ENCODE measurements around the gene ARHGAP9. TPM values are rescaled to one million over a fixed set of nuclear protein-coding genes. Genes with fewer than 3 reads are reported as not detected.
"Not testable (repeated sequence)": the region's sequence is repeated elsewhere in the genome, so short reads cannot be mapped to it uniquely, and the experiment has no call there.

The ARHGAP9 gene
- total RNA-seq, 1 experiment from 2014 or later = 0.92 TPM

DNA sequence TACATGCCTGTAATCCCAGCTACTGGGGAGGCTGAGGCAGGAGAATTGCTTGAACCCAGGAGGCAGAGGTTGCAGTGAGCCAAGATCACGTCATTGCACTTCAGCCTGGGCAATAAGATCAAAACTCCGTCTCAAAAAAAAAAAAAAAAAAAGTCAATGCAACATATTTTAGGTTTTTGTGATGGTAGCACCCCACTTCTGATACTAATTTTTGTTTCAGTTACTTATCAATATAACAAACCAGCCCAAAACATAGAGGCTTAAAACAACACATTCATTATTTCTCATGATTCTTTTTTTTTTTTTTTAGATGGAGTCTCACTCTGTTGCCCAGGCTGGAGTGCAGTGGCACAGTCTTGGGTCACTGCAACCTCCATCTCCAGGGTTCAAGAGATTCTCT lies 38.3 kb downstream of the ARHGAP9 start:
- ATAC-seq; intact Hi-C loops (cut with micrococcal nuclease; ENCODE audit: unreplicated experiment); BruUV-seq (replicated peaks); H3K27ac ChIP-seq (ENCODE audit: low read length); H3K4me3 ChIP-seq (ENCODE audit: low read depth in 2 of 2, low read length in 2 of 2); in situ Hi-C loops (cut with HindIII; ENCODE audit: low pct_unique_long_range_greater_than_20kb, low sequenced_read_pairs); H3K4me1 ChIP-seq (ENCODE audit: control insufficient read depth, insufficient read depth, low read length); DNase-seq (ENCODE audit: low read depth, low spot score); H3K36me3 ChIP-seq (ENCODE audit: control insufficient read depth, insufficient read depth, low read length); POLR2A ChIA-PET; H3K9me3 ChIP-seq (ENCODE audit: control insufficient read depth, insufficient read depth, low read depth, low read length); H3K27me3 ChIP-seq (ENCODE audit: control insufficient read depth, insufficient read depth, low read length): not testable (repeated sequence)
- CTCF ChIA-PET = interaction anchor here (1.5 kb wide), 1 partner anchor 11 kb away, joined by 3 read pairs; no protein-coding TSS in a partner anchor

DNA sequence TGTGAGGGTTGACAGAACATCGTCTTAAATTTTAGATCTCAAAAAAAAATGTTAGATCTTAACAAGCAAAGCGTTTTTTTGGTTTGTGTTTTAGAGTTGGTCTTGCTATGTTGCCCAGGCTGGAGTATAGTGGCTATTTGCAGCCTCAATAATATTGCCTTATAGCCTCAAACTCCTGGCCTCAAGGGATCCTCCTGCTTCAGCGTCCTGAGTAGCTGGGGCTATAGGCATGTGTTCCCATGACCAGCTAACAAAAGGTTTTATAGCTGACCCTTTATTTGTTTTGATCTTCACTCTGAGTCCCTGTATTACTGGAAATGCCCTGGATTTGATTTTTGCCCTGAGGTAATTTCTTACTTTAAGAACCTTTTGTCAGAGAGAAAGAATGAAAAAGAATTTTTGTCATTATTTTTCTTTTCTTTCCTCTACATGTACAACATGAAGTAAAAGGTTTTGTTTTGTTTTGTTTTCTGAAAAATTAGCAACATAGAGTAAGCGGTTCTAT lies 39.9 kb downstream of the ARHGAP9 start:
- Histone ChIP-seq H3K27me3 (ENCODE audit: control insufficient read depth, insufficient read depth, low read length) (no peaks in the 10 kb centered on the region), H3K27ac (ENCODE audit: low read length) (no peak overlapping the region), H3K4me1 (ENCODE audit: control insufficient read depth, insufficient read depth, low read length) (no peaks in the 10 kb centered on the region), H3K9me3 (ENCODE audit: control insufficient read depth, insufficient read depth, low read depth, low read length) (no peaks in the 10 kb centered on the region), H3K36me3 (ENCODE audit: control insufficient read depth, insufficient read depth, low read length) (no peaks in the 10 kb centered on the region), H3K4me3 (ENCODE audit: low read depth in 2 of 2, low read length in 2 of 2) (no peak overlapping the region)
- ChIA-PET CTCF (no interaction called here), POLR2A (no interaction called here)
- in situ Hi-C loops (cut with HindIII; ENCODE audit: low pct_unique_long_range_greater_than_20kb, low sequenced_read_pairs) = no loop called here
- intact Hi-C loops (cut with micrococcal nuclease; ENCODE audit: unreplicated experiment) = no loop called here
- BruUV-seq (replicated peaks) = no TSS peak
- DNase-seq (ENCODE audit: low read depth, low spot score) (no peak), ATAC-seq (no peak)
- no peak for TF ChIP-seq SIN3A (IDR thresholded peaks at IDR 0.05; ENCODE audit: borderline replicate concordance, insufficient read depth, low read depth, low read length)
- TF ChIP-seq, protein P1, sequence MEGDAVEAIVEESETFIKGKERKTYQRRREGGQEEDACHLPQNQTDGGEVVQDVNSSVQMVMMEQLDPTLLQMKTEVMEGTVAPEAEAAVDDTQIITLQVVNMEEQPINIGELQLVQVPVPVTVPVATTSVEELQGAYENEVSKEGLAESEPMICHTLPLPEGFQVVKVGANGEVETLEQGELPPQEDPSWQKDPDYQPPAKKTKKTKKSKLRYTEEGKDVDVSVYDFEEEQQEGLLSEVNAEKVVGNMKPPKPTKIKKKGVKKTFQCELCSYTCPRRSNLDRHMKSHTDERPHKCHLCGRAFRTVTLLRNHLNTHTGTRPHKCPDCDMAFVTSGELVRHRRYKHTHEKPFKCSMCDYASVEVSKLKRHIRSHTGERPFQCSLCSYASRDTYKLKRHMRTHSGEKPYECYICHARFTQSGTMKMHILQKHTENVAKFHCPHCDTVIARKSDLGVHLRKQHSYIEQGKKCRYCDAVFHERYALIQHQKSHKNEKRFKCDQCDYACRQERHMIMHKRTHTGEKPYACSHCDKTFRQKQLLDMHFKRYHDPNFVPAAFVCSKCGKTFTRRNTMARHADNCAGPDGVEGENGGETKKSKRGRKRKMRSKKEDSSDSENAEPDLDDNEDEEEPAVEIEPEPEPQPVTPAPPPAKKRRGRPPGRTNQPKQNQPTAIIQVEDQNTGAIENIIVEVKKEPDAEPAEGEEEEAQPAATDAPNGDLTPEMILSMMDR (IDR thresholded peaks at IDR 0.05) = no peak
- TF ChIP-seq TCF7L2 (IDR thresholded peaks at IDR 0.05; ENCODE audit: low read depth, low read length) = no peak
- TF ChIP-seq, protein P2, sequence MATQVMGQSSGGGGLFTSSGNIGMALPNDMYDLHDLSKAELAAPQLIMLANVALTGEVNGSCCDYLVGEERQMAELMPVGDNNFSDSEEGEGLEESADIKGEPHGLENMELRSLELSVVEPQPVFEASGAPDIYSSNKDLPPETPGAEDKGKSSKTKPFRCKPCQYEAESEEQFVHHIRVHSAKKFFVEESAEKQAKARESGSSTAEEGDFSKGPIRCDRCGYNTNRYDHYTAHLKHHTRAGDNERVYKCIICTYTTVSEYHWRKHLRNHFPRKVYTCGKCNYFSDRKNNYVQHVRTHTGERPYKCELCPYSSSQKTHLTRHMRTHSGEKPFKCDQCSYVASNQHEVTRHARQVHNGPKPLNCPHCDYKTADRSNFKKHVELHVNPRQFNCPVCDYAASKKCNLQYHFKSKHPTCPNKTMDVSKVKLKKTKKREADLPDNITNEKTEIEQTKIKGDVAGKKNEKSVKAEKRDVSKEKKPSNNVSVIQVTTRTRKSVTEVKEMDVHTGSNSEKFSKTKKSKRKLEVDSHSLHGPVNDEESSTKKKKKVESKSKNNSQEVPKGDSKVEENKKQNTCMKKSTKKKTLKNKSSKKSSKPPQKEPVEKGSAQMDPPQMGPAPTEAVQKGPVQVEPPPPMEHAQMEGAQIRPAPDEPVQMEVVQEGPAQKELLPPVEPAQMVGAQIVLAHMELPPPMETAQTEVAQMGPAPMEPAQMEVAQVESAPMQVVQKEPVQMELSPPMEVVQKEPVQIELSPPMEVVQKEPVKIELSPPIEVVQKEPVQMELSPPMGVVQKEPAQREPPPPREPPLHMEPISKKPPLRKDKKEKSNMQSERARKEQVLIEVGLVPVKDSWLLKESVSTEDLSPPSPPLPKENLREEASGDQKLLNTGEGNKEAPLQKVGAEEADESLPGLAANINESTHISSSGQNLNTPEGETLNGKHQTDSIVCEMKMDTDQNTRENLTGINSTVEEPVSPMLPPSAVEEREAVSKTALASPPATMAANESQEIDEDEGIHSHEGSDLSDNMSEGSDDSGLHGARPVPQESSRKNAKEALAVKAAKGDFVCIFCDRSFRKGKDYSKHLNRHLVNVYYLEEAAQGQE (IDR thresholded peaks at IDR 0.05; ENCODE audit: insufficient read depth in 1 of 2, low read depth in 2 of 2, low read length in 1 of 2) = no peak
- no peak for TF ChIP-seq POLR2AphosphoS5 (IDR thresholded peaks at IDR 0.05; ENCODE audit: low read depth, low read length)

DNA sequence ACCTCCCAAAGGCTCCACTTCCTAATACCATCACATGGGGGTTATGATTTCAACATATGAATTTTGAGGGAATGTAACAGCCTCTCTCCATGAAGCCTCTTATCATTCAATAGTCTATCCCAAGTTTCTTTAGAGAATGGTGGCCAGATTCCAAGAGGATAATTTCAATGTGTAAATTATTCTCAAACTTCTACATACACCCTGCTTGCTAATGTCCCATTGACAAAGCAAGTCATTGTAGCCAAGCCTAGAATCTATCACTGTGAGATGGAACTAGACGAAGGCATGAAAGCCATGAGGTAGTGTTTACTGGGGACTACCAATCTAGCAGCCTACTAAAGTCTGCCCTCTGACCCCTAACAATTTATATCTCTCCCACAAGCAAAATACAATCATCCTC lies 41.3 kb downstream of the ARHGAP9 start:
- intact Hi-C loops (cut with micrococcal nuclease; ENCODE audit: unreplicated experiment) (no loop called here), in situ Hi-C loops (cut with HindIII; ENCODE audit: low pct_unique_long_range_greater_than_20kb, low sequenced_read_pairs) (no loop called here)
- no peak overlapping the region for H3K4me3 ChIP-seq (ENCODE audit: low read depth in 2 of 2, low read length in 2 of 2)
- POLR2A ChIA-PET = no interaction called here
- H3K4me1 ChIP-seq (ENCODE audit: control insufficient read depth, insufficient read depth, low read length) = no peaks in the 10 kb centered on the region
- TF ChIP-seq TCF7L2 (IDR thresholded peaks at IDR 0.05; ENCODE audit: low read depth, low read length) = no peak
- no peak for TF ChIP-seq SIN3A (IDR thresholded peaks at IDR 0.05; ENCODE audit: borderline replicate concordance, insufficient read depth, low read depth, low read length)
- TF ChIP-seq, protein P1 (IDR thresholded peaks at IDR 0.05) = no peak
- TF ChIP-seq, protein P2 (IDR thresholded peaks at IDR 0.05; ENCODE audit: insufficient read depth in 1 of 2, low read depth in 2 of 2, low read length in 1 of 2) = no peak
- TF ChIP-seq POLR2AphosphoS5 (IDR thresholded peaks at IDR 0.05; ENCODE audit: low read depth, low read length) = no peak
- H3K27ac ChIP-seq (ENCODE audit: low read length) = no peak overlapping the region
- no peaks in the 10 kb centered on the region for H3K9me3 ChIP-seq (ENCODE audit: control insufficient read depth, insufficient read depth, low read depth, low read length)
- CTCF ChIA-PET = no interaction called here
- no TSS peak for BruUV-seq (replicated peaks)
- no peaks in the 10 kb centered on the region for H3K27me3 ChIP-seq (ENCODE audit: control insufficient read depth, insufficient read depth, low read length)
- ATAC-seq (no peak), DNase-seq (ENCODE audit: low read depth, low spot score) (no peak)
- no peaks in the 10 kb centered on the region for H3K36me3 ChIP-seq (ENCODE audit: control insufficient read depth, insufficient read depth, low read length)
